Fibroblast of peridontal ligament (primary cell): ENCODE data around the gene HOXA6.

Source experiments
- DNase-seq: peaks from one replicate; pipeline ENCODE4 v3.0.0-alpha.2; 2010; ENCODE audit errors: extremely low read depth

HOXA6 gene

GRCh38 chr7:27122077-27122910 lies 25.3 kb downstream of the HOXA6 start:
- no peak for DNase-seq

- no peak for DNase-seq
Observed at GRCh38 chr7:27121684-27122076, 25.9 kb downstream of the HOXA6 start.

GRCh38 chr7:27119412-27119911 lies 28.1 kb downstream of the HOXA6 start:
- no peak for DNase-seq

- no peak for DNase-seq
Observed at GRCh38 chr7:27118580-27118979, 29.0 kb downstream of the HOXA6 start.

- no peak for DNase-seq
Observed at GRCh38 chr7:27117887-27118491, 29.6 kb downstream of the HOXA6 start.

GRCh38 chr7:27116962-27117886 lies 30.4 kb downstream of the HOXA6 start:
- DNase-seq = no peak

- DNase-seq = no peak
Observed at GRCh38 chr7:27116031-27116961, 31.3 kb downstream of the HOXA6 start.

GRCh38 chr7:27115221-27116026 lies 32.1 kb downstream of the HOXA6 start:
- DNase-seq = no peak

- no peak for DNase-seq
Observed at GRCh38 chr7:27114881-27115220, 32.7 kb downstream of the HOXA6 start.

GRCh38 chr7:27113991-27114769 lies 33.4 kb downstream of the HOXA6 start:
- no peak for DNase-seq

GRCh38 chr7:27112955-27113949 lies 34.3 kb downstream of the HOXA6 start:
- DNase-seq = no peak

- DNase-seq = no peak
Observed at GRCh38 chr7:27112361-27112760, 35.2 kb downstream of the HOXA6 start.

- no peak for DNase-seq
Observed at GRCh38 chr7:27111751-27112277, 35.8 kb downstream of the HOXA6 start.

- no peak for DNase-seq
Observed at GRCh38 chr7:27111042-27111750, 36.4 kb downstream of the HOXA6 start.

GRCh38 chr7:27110186-27111031 lies 37.2 kb downstream of the HOXA6 start:
- DNase-seq = no peak

GRCh38 chr7:27109466-27110185 lies 37.9 kb downstream of the HOXA6 start:
- no peak for DNase-seq
